K562 (cell line): ENCODE measurements around the gene DNASE1L2. TPM values are rescaled to one million over a fixed set of nuclear protein-coding genes. Genes with fewer than 3 reads are reported as not detected.

Experiments used
- ARID2 ChIP-seq: fragments of 450-650 bp; IDR thresholded peaks from 2 replicates; pipeline ENCODE4 v1.6.1; 2017; ENCODE audit warnings: antibody characterized with exemption, mild to moderate bottlenecking
- BHLHE40 ChIP-seq: IDR thresholded peaks from 2 replicates; pipeline ENCODE4 v1.6.1; 2011; ENCODE audit warnings: low read length, improper control_type of control experiment
- EHMT2 ChIP-seq: fragments of 450-650 bp; IDR thresholded peaks from 2 replicates; pipeline ENCODE4 v1.6.1; 2018; ENCODE audit warnings: antibody characterized with exemption
- EP400 ChIP-seq: fragments of 450-650 bp; IDR thresholded peaks from 2 replicates; pipeline ENCODE4 v1.6.1; 2017; ENCODE audit warnings: antibody characterized with exemption, mild to moderate bottlenecking, moderate library complexity
- FIP1L1 ChIP-seq: fragments of 200-400 bp; formaldehyde crosslinking; IDR thresholded peaks from 2 replicates; pipeline ENCODE4 v1.6.1; 2018; ENCODE audit warnings: mild to moderate bottlenecking, low read depth, low read length; ENCODE audit not compliant: poor library complexity, severe bottlenecking
- HDAC3 ChIP-seq: fragments of 450-650 bp; IDR thresholded peaks from 2 replicates; pipeline ENCODE4 v1.6.1; 2018; ENCODE audit warnings: borderline replicate concordance, mild to moderate bottlenecking, moderate library complexity; ENCODE audit not compliant: partially characterized antibody
- KLF6 ChIP-seq: fragments of 250-450 bp; sonication (Bioruptor Pico); IDR thresholded peaks from 2 replicates; pipeline ENCODE4 v1.4.0; 2020; ENCODE audit warnings: mild to moderate bottlenecking, moderate library complexity, borderline replicate concordance
- MCM7 ChIP-seq, 2 experiments: fragments of 450-650 bp; IDR thresholded peaks; 2 replicates each; pipeline ENCODE4 v1.6.1; 2016 to 2018
- MLX ChIP-seq, 2 experiments: fragments of 450-650 bp in 1 of 2; sonication (generic) in 1 of 2; formaldehyde crosslinking; conservative IDR thresholded peaks; 2 replicates each; pipeline versions ENCODE4 v1.4.0 to v1.8.1; 2020 to 2022; ENCODE audit warnings: mild to moderate bottlenecking in 1 of 2, missing genetic modification reagents in 1 of 2
- MTA3 ChIP-seq: fragments of 450-650 bp; formaldehyde crosslinking; IDR thresholded peaks from 2 replicates; pipeline ENCODE4 v1.6.1; 2017; ENCODE audit warnings: mild to moderate bottlenecking, borderline replicate concordance
- MYC ChIP-seq, 2 experiments: fragments of 250-450 bp in 1 of 2; sonication (Bioruptor Pico) in 1 of 2; IDR thresholded peaks; 2 replicates each; pipeline versions ENCODE4 v1.5.1 to v1.6.1; 2012 to 2021; ENCODE audit warnings: low read depth in 2 of 2, borderline replicate concordance in 1 of 2, improper control_type of control experiment in 1 of 2, low read length in 1 of 2, mild to moderate bottlenecking in 1 of 2, moderate library complexity in 1 of 2
- NEUROD1 ChIP-seq: fragments of 150-350 bp; IDR thresholded peaks from 2 replicates; pipeline ENCODE4 v1.6.1; 2014; ENCODE audit warnings: borderline replicate concordance, low read length, low read depth; ENCODE audit not compliant: partially characterized antibody
- PREB ChIP-seq: sonication (generic); formaldehyde crosslinking; IDR thresholded peaks from 2 replicates; pipeline ENCODE4 v1.8.1; 2023; ENCODE audit warnings: mild to moderate bottlenecking, missing genetic modification reagents
- RBFOX2 ChIP-seq: fragments of 200-400 bp; formaldehyde crosslinking; IDR thresholded peaks from 2 replicates; pipeline ENCODE4 v1.6.1; 2017; ENCODE audit warnings: low read depth, mild to moderate bottlenecking, low read length, moderate library complexity
- SIRT6 ChIP-seq: IDR thresholded peaks from one replicate; pipeline ENCODE4 v1.6.1; 2012; ENCODE audit warnings: low read depth, mild to moderate bottlenecking, control low read depth, inconsistent platforms, low read length, moderate library complexity
- SOX6 ChIP-seq: fragments of 450-650 bp; IDR thresholded peaks from 2 replicates; pipeline ENCODE4 v1.6.1; 2014; ENCODE audit warnings: mild to moderate bottlenecking
- TAF1 ChIP-seq: IDR thresholded peaks from 2 replicates; pipeline ENCODE4 v1.6.1; 2011; ENCODE audit warnings: mild to moderate bottlenecking, low read length, moderate library complexity; ENCODE audit not compliant: insufficient read depth, control insufficient read depth, severe bottlenecking; ENCODE audit errors: extremely low read depth
- TEAD1 ChIP-seq, 2 experiments: fragments of 450-650 bp in 1 of 2; sonication (generic) in 1 of 2; formaldehyde crosslinking; IDR thresholded peaks; 2 replicates each; pipeline versions ENCODE4 v1.4.0 to v1.8.0; 2020 to 2022; ENCODE audit warnings: mild to moderate bottlenecking in 2 of 2, missing genetic modification reagents in 1 of 2
- XRCC5 ChIP-seq: fragments of 200-400 bp; formaldehyde crosslinking; IDR thresholded peaks from 2 replicates; pipeline ENCODE4 v1.6.1; 2017; ENCODE audit warnings: low read depth, mild to moderate bottlenecking, low read length
- ZNF589 ChIP-seq: fragments of 200-800 bp; sonication (Bioruptor generic); IDR thresholded peaks from 2 replicates; pipeline ENCODE4 v1.6.1; 2016; ENCODE audit warnings: low read depth, missing genetic modification characterization, missing compliant biosample characterization
- ZNF592 ChIP-seq: fragments of 450-650 bp; IDR thresholded peaks from 2 replicates; pipeline ENCODE4 v1.6.1; 2017; ENCODE audit warnings: antibody characterized with exemption, mild to moderate bottlenecking
- polyA plus RNA-seq, 8 experiments: library from polyadenylated mRNA; depleted of rRNA in 4 of 8; stranded (reverse) in 5 of 8; unstranded in 3 of 8; fragments of >200 nt; fragmentation: Nextera tagmentation in 2 of 8; fragmentation: Illumina TruSeq in 1 of 8; extraction: Ambion mirVana in 2 of 8; extraction: Trizol in 1 of 8; gene quantifications; 2 replicates each; pipeline versions ENCODE4 v1.2.1 to v1.2.3, GENCODE V29; 2011 to 2014; ENCODE audit warnings: inconsistent platforms in 1 of 8, missing spikeins in 1 of 8
- total RNA-seq, 7 experiments: library from RNA; depleted of rRNA in 6 of 7; stranded (reverse); fragments of >200 nt in 6 of 7; fragmentation: Illumina TruSeq in 2 of 7; extraction: Trizol in 2 of 7; gene quantifications; 2 replicates each; pipeline versions ENCODE4 v1.2.1 to v1.2.3, GENCODE V29; 2011 to 2021; ENCODE audit warnings: low replicate concordance in 1 of 7

DNASE1L2 gene
- total and polyA plus RNA-seq, 9 of the 15 experiments (the other 6 are each of a cell fraction or from before 2014, with no cell fraction given) = 0.08 to 2.7 (median 1.7) TPM; not detected in 1

- TF ChIP-seq MLX (CRISPR knock-in tag; conservative IDR thresholded peaks at IDR 0.05) (peak; percentile 89 to 96; a peak in 3 of 4 replicates), ZNF589 (no peak; the same call in 1 of the 2 replicates), SIRT6 (no peak), EP400 (peak; percentile 92), FIP1L1 (peak; percentile 80), XRCC5 (0 out of 2 replicates have a peak, but pooled peaks have one; percentile 50), EHMT2 (no peak), NEUROD1 (peak; percentile 45), TAF1 (peak; percentile 87), ZNF592 (no peak; the same call in 1 of the 2 replicates), PREB (CRISPR knock-in tag) (no peak), MTA3 (peak; percentile 86), TEAD1 (CRISPR knock-in tag; IDR thresholded peaks at IDR 0.05) (peak; percentile 14 to 65; a peak in 1 of 4 replicates), BHLHE40 (peak; percentile 87), RBFOX2 (peak; percentile 85), SOX6 (peak; percentile 66), HDAC3 (no peak), MCM7 (IDR thresholded peaks at IDR 0.05) (no peak), MYC (IDR thresholded peaks at IDR 0.05; ENCODE audit: low read depth, low read length) (peak; percentile 96), MYC (CRISPR knock-in tag; IDR thresholded peaks at IDR 0.05; ENCODE audit: borderline replicate concordance, low read depth) (0 out of 2 replicates have a peak, but pooled peaks have one; percentile 61), KLF6 (CRISPR knock-in tag) (peak; percentile 57; the same call in 1 of the 2 replicates), ARID2 (no peak)
These were observed 30.9 kb upstream of the DNASE1L2 start, which contains the start of gene MLST8 (continued) for GRCh38 chr16:2205104-2205966.
